Muscle of leg (tissue), 11 donors: ENCODE results near the gene MRPS18B. TPM values are rescaled to one million over a fixed set of nuclear protein-coding genes. Genes with fewer than 3 reads are reported as not detected.

ENCODE experiments used
- DNase-seq: peaks from one replicate; pipeline ENCODE4 v3.0.0; 2013
- H3K27ac ChIP-seq: one replicate; pipeline ENCODE4 v1.5.1; 2013; ENCODE audit warnings: mild to moderate bottlenecking, low read length, control low read depth
- H3K27me3 ChIP-seq: one replicate; pipeline ENCODE4 v1.6.1; 2013; ENCODE audit warnings: low read length; ENCODE audit not compliant: control insufficient read depth, insufficient read depth
- H3K36me3 ChIP-seq: one replicate; pipeline ENCODE4 v1.6.1; 2013; ENCODE audit warnings: low read length; ENCODE audit not compliant: control insufficient read depth, insufficient read depth
- H3K4me1 ChIP-seq: one replicate; pipeline ENCODE4 v1.6.1; 2013; ENCODE audit warnings: low read length; ENCODE audit not compliant: control insufficient read depth, insufficient read depth
- H3K4me3 ChIP-seq: one replicate; pipeline ENCODE4 v1.5.1; 2013; ENCODE audit warnings: low read length, control low read depth
- H3K9me3 ChIP-seq: replicated peaks from 2 replicates; pipeline ENCODE4 v1.6.1; 2013; ENCODE audit warnings: low read depth, low read length; ENCODE audit not compliant: control insufficient read depth
- WGBS: methylation state at CpG from one replicate; pipeline ENCODE4 v1.1.5; 2013; ENCODE audit warnings: missing lambda C conversion rate; ENCODE audit not compliant: insufficient coverage; 5-methylcytosine and 5-hydroxymethylcytosine counted together
- polyA plus RNA-seq, 8 donors: library from polyadenylated mRNA; unstranded; fragments of 120-200 nt; gene quantifications; one replicate each; pipeline versions ENCODE4 v1.2.1 to v1.2.3, GENCODE V29; 2013; ENCODE audit warnings: inconsistent platforms in 1 of 8, low replicate concordance in 1 of 8; ENCODE audit not compliant: insufficient read length in 8 of 8, insufficient read depth in 1 of 8
- total RNA-seq: library from RNA; stranded (reverse); fragments of 120-200 nt; gene quantifications from one replicate; pipeline ENCODE4 v1.2.4, GENCODE V29; 2013

MRPS18B gene
- total and polyA plus RNA-seq, 9 donors = 49.6 to 64.4 (median 57.7) TPM

DNA sequence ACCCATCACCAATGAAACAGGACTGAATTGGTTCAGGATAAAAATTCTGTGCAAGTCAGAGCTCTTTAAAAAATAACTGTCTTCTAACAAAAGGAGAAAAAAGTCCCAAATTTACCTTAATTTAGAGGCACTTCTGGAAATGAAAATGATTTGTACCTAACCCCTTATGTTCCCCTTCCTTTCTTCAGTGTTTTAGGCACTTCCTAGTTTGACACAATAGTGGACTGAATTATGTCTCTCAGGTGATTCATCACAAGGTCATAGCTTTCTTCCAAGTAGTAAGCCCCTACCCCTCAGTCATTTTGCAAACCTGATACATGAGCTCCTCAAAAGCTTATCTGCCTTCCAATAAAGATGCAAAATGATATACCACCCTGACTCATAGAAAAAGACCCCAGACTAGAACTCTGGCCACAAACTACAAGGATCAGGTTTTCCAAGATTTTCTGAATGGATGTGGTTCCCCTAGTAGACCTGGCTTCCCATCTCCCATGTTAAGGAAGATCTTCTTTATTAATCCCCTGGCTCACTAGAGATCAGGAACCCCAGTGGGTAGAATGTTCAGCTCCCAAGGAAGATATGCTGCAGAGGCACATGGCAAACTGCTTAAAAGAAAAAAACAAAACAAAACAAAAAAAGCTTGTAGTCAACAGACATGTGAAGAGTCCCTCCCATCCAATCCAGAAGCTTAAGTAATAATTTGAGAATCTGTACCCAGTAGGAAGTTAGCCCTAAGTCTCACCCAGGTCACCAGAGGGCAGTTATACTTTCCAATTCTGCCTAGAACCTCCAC lies 4.2 kb upstream of the MRPS18B start:
- peaks cover 20% of the 10 kb centered on the region for H3K4me1 ChIP-seq
- no peaks in the 10 kb centered on the region for H3K9me3 ChIP-seq
- H3K27me3 ChIP-seq = no peaks in the 10 kb centered on the region
- DNase-seq = no peak
- H3K27ac ChIP-seq = peak overlapping the region; percentile 100
- peaks cover 38% of the 10 kb centered on the region for H3K36me3 ChIP-seq
- H3K4me3 ChIP-seq = no peak overlapping the region

DNA sequence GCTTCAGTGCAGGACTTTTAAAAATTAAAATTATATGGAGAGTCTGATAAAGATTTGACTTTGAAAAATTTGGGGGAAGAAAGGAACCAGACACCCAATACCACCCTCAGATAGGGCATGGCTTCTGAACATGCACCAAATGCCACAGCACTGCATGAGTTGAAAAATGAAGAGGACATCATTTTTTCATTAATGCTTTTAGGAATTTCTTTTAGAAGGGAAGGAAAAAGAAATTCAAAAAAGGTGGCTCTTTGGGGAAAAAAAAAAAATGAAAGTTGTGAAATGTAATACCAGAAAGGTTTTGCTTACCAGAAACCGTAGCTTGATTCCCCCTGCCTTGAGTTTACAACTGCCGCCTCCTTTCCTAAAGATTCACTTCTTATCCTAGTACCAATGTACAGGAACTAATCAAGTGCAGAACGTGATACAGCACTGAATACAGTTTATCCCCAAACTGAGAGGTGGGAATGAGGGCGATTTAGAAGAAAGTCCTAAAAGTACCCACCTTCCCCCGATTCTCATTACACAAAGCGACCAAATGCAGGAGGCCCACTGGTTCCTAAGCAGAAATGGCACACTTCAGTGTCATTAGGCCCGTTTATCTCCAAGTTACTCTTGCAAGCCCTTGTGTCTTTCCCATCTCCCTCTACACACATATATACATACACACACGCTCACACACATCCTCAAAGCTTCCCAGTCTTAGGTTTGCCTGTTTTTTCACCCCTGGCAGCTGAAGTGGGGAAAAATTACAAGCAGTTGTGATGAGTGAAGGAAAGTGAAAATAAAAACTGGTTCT lies 3.4 kb upstream of the MRPS18B start:
- Histone ChIP-seq H3K4me1 (peaks cover 22% of the 10 kb centered on the region), H3K4me3 (peak overlapping the region; percentile 98), H3K36me3 (peaks cover 30% of the 10 kb centered on the region), H3K9me3 (no peaks in the 10 kb centered on the region), H3K27me3 (no peaks in the 10 kb centered on the region), H3K27ac (peak overlapping the region; percentile 100)
- no peak for DNase-seq
- 10% methylated on average over 3 of the region's 8 CpGs for WGBS

DNA sequence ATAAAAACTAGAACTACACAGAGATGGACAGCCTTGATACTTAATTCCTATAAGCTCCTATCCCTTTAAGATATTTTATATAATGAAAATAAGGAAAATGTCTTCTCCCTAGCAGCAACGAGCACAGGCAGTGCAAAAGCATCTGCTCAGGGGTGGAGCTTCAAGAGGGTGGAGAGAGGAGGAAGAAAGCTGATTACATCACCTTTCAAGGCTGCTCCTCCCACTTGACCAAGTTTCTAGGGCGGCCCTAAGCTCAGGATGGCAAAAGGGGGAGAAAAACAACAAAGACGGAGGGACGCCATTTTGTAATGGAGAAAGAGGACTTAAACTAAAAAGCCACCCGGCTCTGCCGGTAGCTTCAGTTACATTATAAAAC lies 2.8 kb upstream of the MRPS18B start:
- Histone ChIP-seq H3K9me3 (no peaks in the 10 kb centered on the region), H3K27ac (peak overlapping the region; percentile 100), H3K36me3 (peaks cover 30% of the 10 kb centered on the region), H3K4me3 (peak overlapping the region; percentile 98), H3K4me1 (peaks cover 22% of the 10 kb centered on the region), H3K27me3 (no peaks in the 10 kb centered on the region)
- peak; percentile 100 for DNase-seq
- WGBS = no CpG with 5 or more reads among the region's 6 CpGs

DNA sequence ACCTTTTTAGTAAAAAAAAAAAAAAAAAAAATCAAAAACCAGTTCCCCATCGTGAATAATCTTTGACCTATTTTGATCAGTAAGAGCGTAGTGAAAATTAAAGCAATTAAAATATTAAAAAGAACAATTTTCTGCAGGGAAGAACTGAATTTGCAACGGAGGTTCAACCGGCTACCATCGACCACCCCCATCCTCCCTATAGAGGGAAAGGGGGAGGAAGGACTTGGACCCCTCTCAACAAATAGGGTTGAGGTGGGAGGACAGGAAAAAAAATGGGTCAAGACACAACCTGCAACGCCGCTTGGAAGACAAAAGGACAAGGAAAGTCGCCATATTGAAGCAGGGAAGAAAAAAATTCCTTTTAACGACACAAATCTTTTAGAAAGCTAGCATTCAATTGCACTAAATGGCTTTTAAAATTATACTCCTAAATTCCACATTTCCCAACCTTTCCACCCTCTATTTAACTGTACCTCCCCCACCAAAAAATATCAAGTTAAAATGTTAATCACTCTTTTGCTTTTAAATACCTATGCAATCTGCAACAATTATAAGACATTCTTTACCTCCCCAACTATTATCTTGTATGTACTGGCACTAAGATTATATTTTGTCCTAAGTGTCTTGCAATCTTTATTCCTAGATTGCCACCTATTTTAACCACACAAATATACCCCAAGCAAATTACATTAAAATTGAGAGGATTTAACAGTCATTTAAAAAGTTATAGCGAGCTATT lies 2.3 kb upstream of the MRPS18B start:
- peaks cover 29% of the 10 kb centered on the region for H3K36me3 ChIP-seq
- no peaks in the 10 kb centered on the region for H3K27me3 ChIP-seq
- H3K27ac ChIP-seq = peak overlapping the region; percentile 100
- no peaks in the 10 kb centered on the region for H3K9me3 ChIP-seq
- peaks cover 22% of the 10 kb centered on the region for H3K4me1 ChIP-seq
- peak; percentile 97 for DNase-seq
- peak overlapping the region; percentile 98 for H3K4me3 ChIP-seq
- WGBS = no CpG with 5 or more reads among the region's 10 CpGs

DNA sequence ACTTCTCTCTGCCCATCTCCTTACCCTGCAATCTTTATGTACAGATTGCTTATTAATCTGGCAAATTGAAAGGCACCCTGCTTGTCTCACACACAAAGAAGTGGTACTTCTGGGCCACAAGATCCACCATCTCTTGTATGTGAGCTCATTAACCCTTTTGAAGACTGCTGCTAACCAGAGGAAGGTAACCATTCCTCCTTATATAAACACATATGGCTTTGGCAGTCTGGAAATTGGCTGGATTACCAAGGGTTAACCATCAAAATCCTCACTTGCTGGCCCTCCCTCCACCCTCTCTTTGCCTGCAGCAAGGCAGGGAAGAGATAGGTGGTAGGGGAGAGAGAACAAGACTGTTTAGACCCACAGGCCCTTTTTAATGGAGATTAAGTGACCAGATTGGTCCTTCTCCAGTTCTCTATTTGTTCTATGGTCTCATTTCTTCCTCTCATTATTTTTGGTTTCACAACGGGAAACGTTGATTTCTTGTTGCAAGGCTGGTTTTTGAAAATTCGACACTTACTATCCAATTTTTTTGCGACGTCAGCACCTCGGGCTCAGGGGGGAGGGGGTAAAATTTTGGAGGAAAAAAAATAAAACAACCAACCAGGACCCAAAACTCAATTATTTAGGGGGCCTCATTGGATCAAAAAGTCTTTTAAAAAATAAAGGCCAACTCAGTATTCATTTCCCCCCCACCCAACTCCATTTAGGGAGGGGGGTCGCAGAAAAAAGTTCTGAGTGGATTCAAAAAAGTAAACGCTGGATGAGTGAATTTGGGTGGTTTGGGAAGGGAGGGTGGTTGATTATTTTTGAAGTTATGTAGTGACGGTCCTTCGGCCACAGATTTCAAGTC lies 1.5 kb upstream of the MRPS18B start:
- peak; percentile 86 for DNase-seq

DNA sequence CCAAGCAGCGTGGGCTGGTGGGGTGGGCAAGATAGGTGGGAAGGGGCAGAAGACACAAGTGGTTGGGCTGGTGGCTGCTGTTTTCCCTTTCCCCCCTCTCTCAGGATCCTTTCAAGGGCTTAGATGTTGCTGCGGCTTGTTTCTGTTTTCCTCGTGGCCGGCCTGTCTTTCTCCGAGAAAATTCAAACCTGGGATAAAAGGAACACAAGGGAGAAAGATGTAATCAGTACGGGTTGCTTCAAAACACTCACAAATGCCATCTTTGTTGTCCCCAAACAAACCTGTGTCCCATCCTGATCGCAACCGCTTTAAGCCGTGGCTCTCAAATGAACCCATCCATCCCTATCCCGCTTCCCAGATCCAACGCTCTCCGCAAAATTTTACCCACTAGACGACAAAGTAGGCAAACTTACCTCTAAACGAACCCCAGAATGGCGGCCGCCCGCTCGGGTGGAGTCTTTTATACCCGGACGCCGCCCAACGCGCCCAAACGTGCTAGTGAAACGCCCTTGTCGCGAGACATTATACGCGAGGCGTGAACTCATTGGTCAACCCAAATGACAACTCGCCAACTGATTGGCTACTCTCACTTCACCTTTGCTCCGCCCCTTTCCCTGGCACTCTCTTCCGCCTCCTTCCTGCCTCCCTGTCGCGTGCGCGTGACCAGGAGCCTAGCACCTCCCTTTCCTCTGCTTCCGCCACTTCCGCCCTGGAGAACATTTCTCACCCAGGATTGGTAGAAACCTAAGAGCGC lies 652 bp upstream of the MRPS18B start, which contains the start of gene PPP1R10:
PPP1R10 (minus strand) TSS at position 433 of the 754 bp plus-strand sequence. CDS start 7,299 bp downstream, outside the sequence.
- H3K9me3 ChIP-seq = no peaks in the 10 kb centered on the region
- no peaks in the 10 kb centered on the region for H3K27me3 ChIP-seq
- H3K4me1 ChIP-seq = peaks cover 22% of the 10 kb centered on the region
- WGBS = 0% methylated on average over 35 of the region's 40 CpGs
- peak within 1 kb of the TSS; percentile 100 for H3K27ac ChIP-seq
- peak; percentile 100 for DNase-seq
- peaks cover 40% of the 10 kb centered on the region for H3K36me3 ChIP-seq
- peak within 1 kb of the TSS; percentile 98 for H3K4me3 ChIP-seq

More for the DNA sequence above, 1.5 kb upstream of the MRPS18B start:
- WGBS = 0% methylated on average over 3 of the region's 10 CpGs
- Histone ChIP-seq H3K9me3 (no peaks in the 10 kb centered on the region), H3K27ac (peak overlapping the region; percentile 100), H3K4me3 (peak overlapping the region; percentile 98), H3K36me3 (peaks cover 37% of the 10 kb centered on the region), H3K4me1 (peaks cover 22% of the 10 kb centered on the region), H3K27me3 (no peaks in the 10 kb centered on the region)

DNA sequence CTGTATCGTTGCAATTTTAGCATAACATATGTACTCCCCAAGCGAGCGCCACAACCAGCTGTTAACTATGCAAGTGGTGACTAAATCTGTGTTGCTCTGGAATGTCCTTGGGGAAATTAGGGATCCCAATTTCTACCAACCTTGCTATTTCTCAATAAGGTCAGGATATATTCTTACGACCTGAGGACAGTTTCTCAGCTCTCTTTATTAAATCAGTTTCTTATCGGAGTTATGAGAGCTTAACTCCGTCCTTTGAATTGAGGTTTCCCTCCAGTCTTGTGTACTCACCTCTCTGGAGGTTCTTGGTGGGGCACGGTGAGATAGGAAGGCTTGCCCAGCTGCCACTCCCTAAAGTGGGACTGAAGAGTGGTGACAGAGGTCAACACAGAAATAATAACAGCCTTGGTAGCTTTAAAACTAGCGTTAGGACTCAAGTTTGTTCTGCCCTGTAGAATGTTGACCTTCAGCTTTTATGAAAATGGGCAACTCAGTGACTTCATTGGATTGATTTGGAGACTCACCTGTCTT lies 694 bp downstream of the MRPS18B start:
- H3K27ac ChIP-seq = peak overlapping the region; percentile 93
- H3K4me1 ChIP-seq = peaks cover 18% of the 10 kb centered on the region
- H3K27me3 ChIP-seq = no peaks in the 10 kb centered on the region
- H3K9me3 ChIP-seq = no peaks in the 10 kb centered on the region
- DNase-seq = no peak
- WGBS = 0% methylated on average over 3 of the region's 8 CpGs
- peaks cover 48% of the 10 kb centered on the region for H3K36me3 ChIP-seq
- peak overlapping the region; percentile 81 for H3K4me3 ChIP-seq

DNA sequence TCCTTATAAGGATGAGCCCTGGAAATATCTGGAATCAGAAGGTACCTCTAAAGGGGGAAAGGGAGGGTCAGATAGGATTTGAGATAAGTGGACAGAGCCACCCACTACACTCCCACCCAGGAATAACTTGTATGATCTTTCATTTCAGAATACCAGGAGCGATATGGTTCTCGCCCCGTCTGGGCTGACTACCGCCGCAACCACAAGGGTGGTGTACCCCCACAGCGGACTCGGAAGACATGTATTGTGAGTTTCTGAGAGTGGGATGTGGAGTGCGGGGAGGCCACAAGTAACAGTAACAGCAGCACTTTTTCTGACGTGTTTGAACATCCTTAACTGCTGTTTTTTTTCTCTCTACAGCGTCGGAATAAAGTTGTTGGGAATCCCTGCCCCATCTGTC lies 1.9 kb downstream of the MRPS18B start:
- no peaks in the 10 kb centered on the region for H3K27me3 ChIP-seq
- H3K27ac ChIP-seq = no peak overlapping the region
- DNase-seq = no peak
- no peaks in the 10 kb centered on the region for H3K9me3 ChIP-seq
- H3K4me1 ChIP-seq = peaks cover 6% of the 10 kb centered on the region
- no peak overlapping the region for H3K4me3 ChIP-seq
- no CpG with 5 or more reads among the region's 11 CpGs for WGBS
- H3K36me3 ChIP-seq = peaks cover 55% of the 10 kb centered on the region

DNA sequence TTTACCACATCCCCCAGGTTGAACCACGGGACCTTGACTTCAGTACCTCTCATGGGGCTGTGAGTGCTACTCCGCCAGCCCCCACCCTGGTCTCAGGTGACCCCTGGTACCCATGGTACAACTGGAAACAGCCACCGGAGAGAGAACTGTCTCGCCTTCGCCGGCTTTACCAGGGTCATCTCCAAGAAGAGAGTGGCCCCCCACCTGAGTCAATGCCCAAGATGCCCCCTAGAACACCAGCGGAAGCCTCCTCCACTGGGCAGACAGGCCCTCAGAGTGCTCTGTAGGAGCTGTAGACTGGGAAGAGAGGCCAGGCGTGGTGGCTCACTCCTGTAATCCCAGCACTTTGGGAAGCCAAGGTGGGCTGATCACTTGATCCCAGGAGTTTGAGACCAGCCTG lies 7.9 kb downstream of the MRPS18B start:
- Histone ChIP-seq H3K9me3 (no peaks in the 10 kb centered on the region), H3K27ac (peak overlapping the region; percentile 95), H3K27me3 (no peaks in the 10 kb centered on the region), H3K4me3 (no peak overlapping the region), H3K4me1 (peaks cover 16% of the 10 kb centered on the region), H3K36me3 (peaks cover 74% of the 10 kb centered on the region)
- no peak for DNase-seq
- 100% methylated on average over 4 of the region's 8 CpGs for WGBS
